ENCODE results near the gene SYCN.
"Not testable (repeated sequence)": the region's sequence is repeated elsewhere in the genome, so short reads cannot be mapped to it uniquely, and the experiment has no call there.

DNA sequence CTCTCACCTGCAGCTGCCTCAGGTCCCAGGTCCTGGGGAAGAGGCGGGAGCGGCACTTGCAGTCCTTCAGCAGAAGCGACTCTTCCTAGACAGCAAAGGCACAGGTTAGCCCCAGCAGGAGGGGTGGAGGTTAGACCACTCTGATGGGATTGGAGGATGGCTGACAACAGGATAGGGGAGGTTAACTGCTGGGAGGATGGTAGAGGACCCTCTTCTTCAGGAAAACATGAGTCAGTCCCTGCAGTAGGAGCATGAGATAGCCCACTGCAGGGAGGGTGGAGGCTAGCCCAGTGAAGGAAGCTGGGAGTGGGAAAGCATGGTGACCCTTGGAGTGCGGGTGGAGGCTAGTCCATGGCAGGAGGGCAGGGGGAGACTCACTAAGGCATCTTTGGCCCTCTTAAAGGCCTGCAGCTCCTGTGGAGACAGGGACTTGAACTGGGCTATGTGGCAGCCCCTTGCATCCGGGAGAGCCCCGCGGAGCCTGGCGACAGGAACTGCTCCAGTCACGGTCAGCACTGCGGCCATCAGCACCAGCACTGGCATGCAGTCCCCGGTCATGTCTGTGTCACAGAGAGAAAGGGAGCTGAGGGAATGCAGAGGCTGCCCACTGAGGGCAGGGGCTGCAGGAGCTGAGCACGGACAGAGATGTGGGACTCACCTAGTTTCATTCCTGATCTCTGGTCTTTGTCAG lies 40.5 kb upstream of the SYCN start, which contains the start of gene IFNL3:
- TF ChIP-seq, protein P1, sequence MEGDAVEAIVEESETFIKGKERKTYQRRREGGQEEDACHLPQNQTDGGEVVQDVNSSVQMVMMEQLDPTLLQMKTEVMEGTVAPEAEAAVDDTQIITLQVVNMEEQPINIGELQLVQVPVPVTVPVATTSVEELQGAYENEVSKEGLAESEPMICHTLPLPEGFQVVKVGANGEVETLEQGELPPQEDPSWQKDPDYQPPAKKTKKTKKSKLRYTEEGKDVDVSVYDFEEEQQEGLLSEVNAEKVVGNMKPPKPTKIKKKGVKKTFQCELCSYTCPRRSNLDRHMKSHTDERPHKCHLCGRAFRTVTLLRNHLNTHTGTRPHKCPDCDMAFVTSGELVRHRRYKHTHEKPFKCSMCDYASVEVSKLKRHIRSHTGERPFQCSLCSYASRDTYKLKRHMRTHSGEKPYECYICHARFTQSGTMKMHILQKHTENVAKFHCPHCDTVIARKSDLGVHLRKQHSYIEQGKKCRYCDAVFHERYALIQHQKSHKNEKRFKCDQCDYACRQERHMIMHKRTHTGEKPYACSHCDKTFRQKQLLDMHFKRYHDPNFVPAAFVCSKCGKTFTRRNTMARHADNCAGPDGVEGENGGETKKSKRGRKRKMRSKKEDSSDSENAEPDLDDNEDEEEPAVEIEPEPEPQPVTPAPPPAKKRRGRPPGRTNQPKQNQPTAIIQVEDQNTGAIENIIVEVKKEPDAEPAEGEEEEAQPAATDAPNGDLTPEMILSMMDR (IDR thresholded peaks at IDR 0.05), result not testable (repeated sequence)
- not testable (repeated sequence) for TF ChIP-seq POLR2AphosphoS5, POLR2A (IDR thresholded peaks at IDR 0.05)

All from upper lobe of left lung (tissue), 4 donors.